SK-N-SH (cell line): ENCODE results near the gene MACO1. TPM values are rescaled to one million over a fixed set of nuclear protein-coding genes. Genes with fewer than 3 reads are reported as not detected.
"Not testable (repeated sequence)": the region's sequence is repeated elsewhere in the genome, so short reads cannot be mapped to it uniquely, and the experiment has no call there.

Source experiments
- CTCF ChIA-PET: fragments of 300-600, 350-600 bp; formaldehyde crosslinking; extraction: SDS; loops from one replicate; lab custom pipeline; 2021; lab: Yijun Ruan, JAX
- POLR2A ChIA-PET: fragments of 350-600 bp; sonication (Branson Sonifier 250); formaldehyde crosslinking; extraction: SDS; loops from one replicate; lab custom pipeline; 2020; ENCODE audit warnings: antibody characterized with exemption, inconsistent platforms; lab: Yijun Ruan, JAX
- DNase-seq: peaks from one replicate; pipeline ENCODE4 v3.0.0; 2012
- H2AFZ ChIP-seq: fragments of 200-600 bp; sonication (generic); 2 replicates; pipeline ENCODE4 v1.8.1; 2016; ENCODE audit warnings: antibody characterized with exemption, mild to moderate bottlenecking, low read depth
- H3F3A ChIP-seq: fragments of 200-600 bp; sonication (generic); replicated peaks from 2 replicates; pipeline ENCODE3; 2016; ENCODE audit warnings: antibody characterized with exemption, mild to moderate bottlenecking; ENCODE audit not compliant: insufficient read depth
- H3K27ac ChIP-seq, 2 experiments: fragments of 200-500 bp in 1 of 2; fragments of 200-600 bp in 1 of 2; sonication (Bioruptor generic) in 1 of 2; sonication (generic), shearing (Covaris generic) in 1 of 2; 2 replicates each; pipeline versions ENCODE4 v1.5.1 to v1.6.1; 2014 to 2016; ENCODE audit warnings: low read depth in 2 of 2, inconsistent platforms in 1 of 2, low read length in 1 of 2, mild to moderate bottlenecking in 1 of 2, mixed read lengths in 1 of 2
- H3K27me3 ChIP-seq: fragments of 200-600 bp; sonication (generic), shearing (Covaris generic); 2 replicates; pipeline ENCODE4 v1.6.1; 2016; ENCODE audit warnings: mixed run types; ENCODE audit not compliant: insufficient read depth
- H3K36me3 ChIP-seq, 2 experiments: fragments of 200-500 bp in 1 of 2; fragments of 200-600 bp in 1 of 2; sonication (Bioruptor generic) in 1 of 2; sonication (generic) in 1 of 2; replicated peaks in 1 of 2; 2 replicates each; pipeline versions ENCODE3 to v1.5.1; 2014 to 2016; ENCODE audit warnings: low read length in 1 of 2, mild to moderate bottlenecking in 1 of 2; ENCODE audit not compliant: insufficient read depth in 2 of 2, control insufficient read depth in 1 of 2
- H3K4me1 ChIP-seq, 2 experiments: fragments of 200-500 bp in 1 of 2; fragments of 200-600 bp in 1 of 2; sonication (Bioruptor generic) in 1 of 2; sonication (generic), shearing (Covaris generic) in 1 of 2; 2 replicates each; pipeline versions ENCODE4 v1.5.1 to v1.6.1; 2014 to 2016; ENCODE audit warnings: low read depth in 1 of 2, low read length in 1 of 2, mixed run types in 1 of 2; ENCODE audit not compliant: insufficient read depth in 2 of 2, control insufficient read depth in 1 of 2
- H3K4me2 ChIP-seq: fragments of 200-600 bp; sonication (generic), shearing (Covaris generic); 2 replicates; pipeline ENCODE4 v1.6.1; 2017; ENCODE audit warnings: mixed run types
- H3K4me3 ChIP-seq, 2 experiments: fragments of 200-500 bp in 1 of 2; fragments of 200-600 bp in 1 of 2; sonication (Bioruptor generic) in 1 of 2; sonication (generic), shearing (Covaris generic) in 1 of 2; 2 replicates each; pipeline versions ENCODE4 v1.5.1 to v1.8.1; 2014 to 2016; ENCODE audit warnings: low read depth in 2 of 2, inconsistent platforms in 1 of 2, low read length in 1 of 2, mild to moderate bottlenecking in 1 of 2, mixed read lengths in 1 of 2, moderate library complexity in 1 of 2
- H3K79me2 ChIP-seq: fragments of 200-600 bp; sonication (generic); 2 replicates; pipeline ENCODE4 v1.8.1; 2017; ENCODE audit warnings: mild to moderate bottlenecking; ENCODE audit not compliant: insufficient read depth
- H3K9ac ChIP-seq: fragments of 200-600 bp; sonication (generic); 2 replicates; pipeline ENCODE4 v1.6.1; 2017; ENCODE audit warnings: mixed run types
- H3K9me2 ChIP-seq: fragments of 200-600 bp; sonication (generic); 2 replicates; pipeline ENCODE4 v1.6.1; 2017; ENCODE audit warnings: mixed run types
- H3K9me3 ChIP-seq: fragments of 200-600 bp; sonication (generic); 2 replicates; pipeline ENCODE4 v1.6.1; 2017; ENCODE audit warnings: mixed run types, mild to moderate bottlenecking, moderate library complexity
- H4K20me1 ChIP-seq: fragments of 200-600 bp; sonication (generic); 2 replicates; pipeline ENCODE4 v1.6.1; 2017; ENCODE audit warnings: mild to moderate bottlenecking, mixed run types; ENCODE audit not compliant: insufficient read depth
- CHD2 ChIP-seq: fragments of 150-350 bp; IDR thresholded peaks from 2 replicates; pipeline ENCODE4 v1.6.1; 2018; ENCODE audit warnings: low read length; ENCODE audit not compliant: partially characterized antibody
- ELF1 ChIP-seq: IDR thresholded peaks from 2 replicates; pipeline ENCODE4 v1.4.0; 2012
- EP300 ChIP-seq, 2 experiments: IDR thresholded peaks; 2 replicates each; pipeline versions ENCODE4 v1.4.0 to v1.6.1; 2012; ENCODE audit warnings: borderline replicate concordance in 1 of 2, low read depth in 1 of 2, low read length in 1 of 2
- EZH2phosphoT487 ChIP-seq: fragments of 200-600 bp; sonication (generic); IDR thresholded peaks from 2 replicates; pipeline ENCODE4 v1.6.1; 2017; ENCODE audit warnings: low read depth, mixed run types, mild to moderate bottlenecking, antibody characterized with exemption, moderate library complexity, borderline replicate concordance
- FOSL2 ChIP-seq: IDR thresholded peaks from 2 replicates; pipeline ENCODE4 v1.4.0; 2012; ENCODE audit warnings: low read depth, mild to moderate bottlenecking, moderate library complexity, borderline replicate concordance
- FOXJ3 ChIP-seq: sonication (generic); formaldehyde crosslinking; IDR thresholded peaks from 2 replicates; pipeline ENCODE4 v1.5.1; 2020; ENCODE audit warnings: mild to moderate bottlenecking, missing genetic modification reagents
- IRF3 ChIP-seq: fragments of 150-350 bp; IDR thresholded peaks from 2 replicates; pipeline ENCODE4 v1.6.1; 2016; ENCODE audit warnings: mild to moderate bottlenecking, low read depth, low read length
- JUND ChIP-seq: IDR thresholded peaks from 2 replicates; pipeline ENCODE4 v1.4.0; 2012
- MAX ChIP-seq: IDR thresholded peaks from 2 replicates; pipeline ENCODE4 v1.4.0; 2012; ENCODE audit warnings: low read depth
- MXI1 ChIP-seq: IDR thresholded peaks from 2 replicates; pipeline ENCODE4 v1.6.1; 2012; ENCODE audit warnings: mild to moderate bottlenecking, low read depth, low read length, improper control_type of control experiment
- NRF1 ChIP-seq: IDR thresholded peaks from 2 replicates; pipeline ENCODE4 v1.6.1; 2012; ENCODE audit warnings: low read depth, mild to moderate bottlenecking, low read length
- RAD21 ChIP-seq: IDR thresholded peaks from 2 replicates; pipeline ENCODE4 v1.6.1; 2012; ENCODE audit warnings: mild to moderate bottlenecking, low read length
- RFX5 ChIP-seq: IDR thresholded peaks from 2 replicates; pipeline ENCODE4 v1.6.1; 2012; ENCODE audit warnings: mild to moderate bottlenecking, improper control_type of control experiment, low read length
- SMC3 ChIP-seq: IDR thresholded peaks from 2 replicates; pipeline ENCODE4 v1.6.1; 2012; ENCODE audit warnings: low read depth, low read length, improper control_type of control experiment
- TCF12 ChIP-seq: IDR thresholded peaks from 2 replicates; pipeline ENCODE4 v1.4.0; 2012
- TEAD4 ChIP-seq: IDR thresholded peaks from 2 replicates; pipeline ENCODE4 v1.4.0; 2012; ENCODE audit warnings: mild to moderate bottlenecking, borderline replicate concordance; ENCODE audit not compliant: insufficient read depth
- USF1 ChIP-seq: IDR thresholded peaks from 2 replicates; pipeline ENCODE4 v1.4.0; 2012; ENCODE audit warnings: low read depth, borderline replicate concordance
- ZBTB33 ChIP-seq: IDR thresholded peaks from 2 replicates; pipeline ENCODE4 v1.4.0; 2012; ENCODE audit warnings: low read depth, borderline replicate concordance
- WGBS: methylation state at CpG from one replicate; pipeline ENCODE4 v1.1.6; 2017; ENCODE audit warnings: low lambda C conversion rate; 5-methylcytosine and 5-hydroxymethylcytosine counted together
- polyA plus RNA-seq, 3 experiments: library from polyadenylated mRNA; depleted of rRNA; stranded (reverse); fragments of >200 nt; gene quantifications; 2 replicates each; pipeline ENCODE4 v1.2.3, GENCODE V29; 2012

MACO1 gene
- polyA plus RNA-seq, 1 of the 3 experiments (the other 2 are of a cell fraction): 6.9 TPM

- CTCF ChIA-PET: interaction anchor here (0.6 kb wide), 1 partner anchor 102 kb away, joined by 3 read pairs; no protein-coding TSS in a partner anchor
- H3K27me3 ChIP-seq, POLR2A ChIA-PET, H4K20me1 ChIP-seq, H3K36me3 ChIP-seq, H3K9ac ChIP-seq, H3K27ac ChIP-seq, H3K79me2 ChIP-seq, H3K9me3 ChIP-seq, H2AFZ ChIP-seq, DNase-seq, H3K4me3 ChIP-seq, H3F3A ChIP-seq, H3K9me2 ChIP-seq, H3K4me2 ChIP-seq: not testable (repeated sequence)
- H3K4me1 ChIP-seq: peaks cover 15% of the 10 kb centered on the region in 2 experiments; a peak in 3 of 4 replicates
- WGBS: 91% methylated on average over 24 of the region's 37 CpGs
These were observed 76.1 kb downstream of the MACO1 start for GRCh38 chr1:25506566-25507463.

GRCh38 chr1:25513666-25514065 is 83.0 kb downstream of the MACO1 start:
- ChIA-PET CTCF (interaction anchor here (0.7 to 1.4 kb wide), 2 partner anchors 9 to 38 kb away, joined by 3 to 4 read pairs; no protein-coding TSS in a partner anchor), POLR2A (no interaction called here)
- Histone ChIP-seq H3K27me3 (no peaks in the 10 kb centered on the region), H3K27ac (no peak overlapping the region), H3K4me2 (no peak overlapping the region), H3K9me3 (no peaks in the 10 kb centered on the region), H3F3A (no peaks in the 10 kb centered on the region), H3K4me1 (no peaks in the 10 kb centered on the region), H4K20me1 (no peaks in the 10 kb centered on the region), H2AFZ (no peak overlapping the region)
- TF ChIP-seq RFX5 (no peak), TEAD4 (no peak), USF1 (no peak), RAD21 (no peak), MAX (no peak), ZBTB33 (no peak), FOXJ3 (CRISPR knock-in tag) (no peak), IRF3 (no peak), ELF1 (no peak), JUND (no peak), NRF1 (no peak), MXI1 (no peak), FOSL2 (no peak), TCF12 (no peak), EZH2phosphoT487 (no peak), SMC3 (no peak), CHD2 (no peak), EP300 (IDR thresholded peaks at IDR 0.05; ENCODE audit: borderline replicate concordance in 1 of 2, low read depth in 1 of 2, low read length in 1 of 2) (no peak)
- TF ChIP-seq, all 33 proteins: peak for 0
- DNase-seq: no peak
- Histone ChIP-seq H3K36me3 (no peaks in the 10 kb centered on the region), H3K4me3 (no peak overlapping the region), H3K9ac (no peak overlapping the region), H3K79me2 (no peaks in the 10 kb centered on the region), H3K9me2 (no peaks in the 10 kb centered on the region)
- 91% methylated on average over 2 of the region's 4 CpGs for WGBS
